OCI-LY7 (cell line): Measurements from ENCODE around the gene VTI1A.

Source experiments
- CTCF ChIP-seq: fragments of 200-600 bp; sonication (generic); conservative IDR thresholded peaks from 2 replicates; pipeline ENCODE4 v1.5.1; 2014; ENCODE audit warnings: mild to moderate bottlenecking, antibody characterized with exemption, low read length, moderate library complexity, mixed read lengths
- EZH2phosphoT487 ChIP-seq: fragments of 200-600 bp; sonication (generic); IDR thresholded peaks from 2 replicates; pipeline ENCODE4 v1.6.1; 2018; ENCODE audit warnings: low read depth, borderline replicate concordance, mild to moderate bottlenecking, mixed run types, antibody characterized with exemption, low read length, moderate library complexity, mixed read lengths

GRCh38 chr10:112409299-112409698, 37.7 kb upstream of the VTI1A start:
- TF ChIP-seq CTCF = no peak
- TF ChIP-seq EZH2phosphoT487 = no peak
